Hematopoietic multipotent progenitor cell treated with erythropoietin and hydrocortisone succinate and interleukin-3 and kit ligand, for 4 days (in vitro differentiated cells): ENCODE measurements around the gene PPP1R18.
A peak's percentile ranks its signal among the peaks of the same experiment; 100 is the strongest.
"Not testable (repeated sequence)": the region's sequence is repeated elsewhere in the genome, so short reads cannot be mapped to it uniquely, and the experiment has no call there.

Experiments
- DNase-seq: peaks from one replicate; pipeline ENCODE4 v3.0.0-alpha.2; 2015

Gene PPP1R18

GRCh38 chr6:30686009-30686907, at the start of gene PPP1R18:
Gene PPP1R18 (minus strand): TSS chr6:30686645. CDS start chr6:30686018, 627 bp downstream.
- peak; percentile 72 for DNase-seq

- DNase-seq = no peak
Observed at GRCh38 chr6:30735668-30736314, 49.3 kb upstream of the PPP1R18 start.

- DNase-seq = no peak
Observed at GRCh38 chr6:30732237-30732943, 45.9 kb upstream of the PPP1R18 start.

- DNase-seq = peak; percentile 93
Observed at GRCh38 chr6:30730601-30731435, 44.4 kb upstream of the PPP1R18 start.

- DNase-seq = peak; percentile 53
Observed at GRCh38 chr6:30727920-30728553, 41.6 kb upstream of the PPP1R18 start.

- DNase-seq = no peak
Observed at GRCh38 chr6:30726506-30727413, 40.3 kb upstream of the PPP1R18 start.

GRCh38 chr6:30725713-30726505, 39.5 kb upstream of the PPP1R18 start:
- DNase-seq = peak; percentile 48

- no peak for DNase-seq
Observed at GRCh38 chr6:30724906-30725667, 38.6 kb upstream of the PPP1R18 start.

GRCh38 chr6:30723843-30724741, 37.6 kb upstream of the PPP1R18 start:
- DNase-seq = not testable (repeated sequence)

GRCh38 chr6:30723159-30723842, 36.9 kb upstream of the PPP1R18 start:
- not testable (repeated sequence) for DNase-seq

- DNase-seq = peak; percentile 90
Observed at GRCh38 chr6:30722280-30723112, 36.1 kb upstream of the PPP1R18 start.

- peak; percentile 46 for DNase-seq
Observed at GRCh38 chr6:30722025-30722279, 35.5 kb upstream of the PPP1R18 start.

GRCh38 chr6:30721198-30722024, 35.0 kb upstream of the PPP1R18 start:
- peak; percentile 96 for DNase-seq

GRCh38 chr6:30720738-30721197, 34.3 kb upstream of the PPP1R18 start:
- peak; percentile 92 for DNase-seq
